ENCODE measurements around the gene EBLN2. TPM values are rescaled to one million over a fixed set of nuclear protein-coding genes. Genes with fewer than 3 reads are reported as not detected.
A peak's percentile ranks its signal among the peaks of the same experiment; 100 is the strongest.

Gene EBLN2
- total and polyA plus RNA-seq, 8 donors = 0.19 to 28.1 (median 2.0) TPM; not detected in 2

DNA sequence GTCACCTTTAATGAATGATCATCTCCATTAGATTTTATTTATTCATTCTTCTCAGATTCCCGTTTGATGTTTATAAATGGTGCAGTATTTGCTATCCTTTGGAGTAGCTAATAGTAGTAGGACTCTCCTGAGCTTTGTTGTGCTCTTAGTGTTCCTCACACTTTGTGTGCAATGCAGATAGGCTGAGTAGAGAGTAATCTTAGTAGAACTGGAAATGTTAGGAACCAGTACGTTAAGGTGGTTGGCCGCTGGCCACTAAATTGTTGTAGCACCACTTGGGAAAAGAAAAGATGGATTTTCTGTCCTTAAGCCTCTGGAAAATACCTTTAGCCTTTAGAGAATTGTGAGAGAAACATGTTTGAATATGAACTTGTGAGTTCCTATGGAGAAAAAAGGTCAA is 19.9 kb upstream of the EBLN2 start:
- H3K4me1 ChIP-seq = peaks cover 13 to 87% (median 57%) of the 10 kb centered on the region in 4 donors
- H3K4me3 ChIP-seq = no peak overlapping the region
- H3K27ac ChIP-seq = peak overlapping the region in 1 of 5 donors; percentile 2
- no peaks in the 10 kb centered on the region for H3K27me3 ChIP-seq
- TF ChIP-seq, protein P1, sequence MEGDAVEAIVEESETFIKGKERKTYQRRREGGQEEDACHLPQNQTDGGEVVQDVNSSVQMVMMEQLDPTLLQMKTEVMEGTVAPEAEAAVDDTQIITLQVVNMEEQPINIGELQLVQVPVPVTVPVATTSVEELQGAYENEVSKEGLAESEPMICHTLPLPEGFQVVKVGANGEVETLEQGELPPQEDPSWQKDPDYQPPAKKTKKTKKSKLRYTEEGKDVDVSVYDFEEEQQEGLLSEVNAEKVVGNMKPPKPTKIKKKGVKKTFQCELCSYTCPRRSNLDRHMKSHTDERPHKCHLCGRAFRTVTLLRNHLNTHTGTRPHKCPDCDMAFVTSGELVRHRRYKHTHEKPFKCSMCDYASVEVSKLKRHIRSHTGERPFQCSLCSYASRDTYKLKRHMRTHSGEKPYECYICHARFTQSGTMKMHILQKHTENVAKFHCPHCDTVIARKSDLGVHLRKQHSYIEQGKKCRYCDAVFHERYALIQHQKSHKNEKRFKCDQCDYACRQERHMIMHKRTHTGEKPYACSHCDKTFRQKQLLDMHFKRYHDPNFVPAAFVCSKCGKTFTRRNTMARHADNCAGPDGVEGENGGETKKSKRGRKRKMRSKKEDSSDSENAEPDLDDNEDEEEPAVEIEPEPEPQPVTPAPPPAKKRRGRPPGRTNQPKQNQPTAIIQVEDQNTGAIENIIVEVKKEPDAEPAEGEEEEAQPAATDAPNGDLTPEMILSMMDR (IDR thresholded peaks at IDR 0.05) = no peak
- TF ChIP-seq POLR2AphosphoS5 (IDR thresholded peaks at IDR 0.05) (no peak), POLR2A (IDR thresholded peaks at IDR 0.05) (no peak), EP300 (IDR thresholded peaks at IDR 0.05) (no peak)
- H3K9me3 ChIP-seq = no peaks in the 10 kb centered on the region
- WGBS, 5 donors = 17 to 26% (median 20%) methylated on average over 3 of the region's 3 CpGs
- DNase-seq = peak; percentile 26 to 46
- intact Hi-C loops (cut with DNase I; ENCODE audit: low total_unique reads) = no loop called here
- H3K36me3 ChIP-seq = no peaks in the 10 kb centered on the region

DNA sequence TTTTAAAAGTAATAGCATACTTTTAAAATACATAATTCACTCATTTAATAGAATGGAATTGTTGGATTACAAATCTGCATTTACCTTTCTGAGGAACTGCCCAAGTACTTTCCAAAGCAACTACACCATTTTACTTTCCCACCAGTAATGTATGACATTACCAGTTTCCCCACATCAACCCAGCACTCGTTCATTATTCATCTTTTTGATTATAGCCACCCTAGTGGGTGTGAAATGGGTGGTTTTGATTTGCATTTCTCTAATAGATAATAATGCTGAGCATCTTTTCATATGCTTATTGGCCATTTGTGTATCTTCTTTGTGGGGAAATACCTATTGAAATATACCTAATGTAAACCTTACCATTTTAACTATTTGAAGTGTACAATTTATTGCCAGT is 18.0 kb upstream of the EBLN2 start:
- Histone ChIP-seq H3K27me3 (no peaks in the 10 kb centered on the region), H3K4me3 (no peak overlapping the region), H3K9me3 (no peaks in the 10 kb centered on the region), H3K36me3 (peaks cover 0 to 9% (median 7%) of the 10 kb centered on the region in 4 donors), H3K27ac (no peak overlapping the region), H3K4me1 (peaks cover 0 to 78% (median 42%) of the 10 kb centered on the region in 4 donors)
- DNase-seq = no peak
- intact Hi-C loops (cut with DNase I; ENCODE audit: low total_unique reads) = no loop called here
- 49 to 81% (median 67%) methylated on average over 1 of the region's 1 CpG for WGBS, 5 donors
- TF ChIP-seq, protein P1 (IDR thresholded peaks at IDR 0.05) = no peak
- no peak for TF ChIP-seq POLR2A (IDR thresholded peaks at IDR 0.05)
- TF ChIP-seq EP300 (IDR thresholded peaks at IDR 0.05) = no peak
- TF ChIP-seq POLR2AphosphoS5 (IDR thresholded peaks at IDR 0.05) = no peak

DNA sequence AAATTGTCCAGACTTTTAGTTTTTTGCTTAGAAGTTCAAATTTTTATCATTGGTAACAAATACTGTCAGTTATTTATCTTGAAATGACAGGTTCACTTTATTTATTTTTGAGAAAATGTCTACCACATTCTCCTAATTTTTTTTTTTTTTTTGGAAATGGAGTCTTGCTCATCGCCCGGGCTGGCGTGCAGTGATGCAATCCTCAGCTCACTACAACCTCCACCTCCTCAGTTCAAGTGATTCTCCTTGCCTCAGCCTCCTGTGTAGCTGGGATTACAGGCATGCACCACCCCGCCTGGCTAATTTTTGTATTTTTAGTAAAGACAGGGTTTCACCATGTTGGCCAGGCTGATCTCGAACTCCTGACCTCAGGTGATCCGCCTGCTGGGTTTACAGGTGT is 16.1 kb upstream of the EBLN2 start:
- H3K4me1 ChIP-seq = peaks cover 0 to 67% (median 33%) of the 10 kb centered on the region in 4 donors
- H3K4me3 ChIP-seq = no peak overlapping the region
- 86 to 96% (median 88%) methylated on average over 6 of the region's 6 CpGs for WGBS, 5 donors
- no peaks in the 10 kb centered on the region for H3K27me3 ChIP-seq
- intact Hi-C loops (cut with DNase I; ENCODE audit: low total_unique reads) = no loop called here
- DNase-seq = no peak
- TF ChIP-seq, protein P1 (IDR thresholded peaks at IDR 0.05) = no peak
- TF ChIP-seq POLR2AphosphoS5 (IDR thresholded peaks at IDR 0.05) = no peak
- TF ChIP-seq POLR2A (IDR thresholded peaks at IDR 0.05) = no peak
- no peak for TF ChIP-seq EP300 (IDR thresholded peaks at IDR 0.05)
- H3K27ac ChIP-seq = no peak overlapping the region
- H3K36me3 ChIP-seq = peaks cover 0 to 22% (median 12%) of the 10 kb centered on the region in 4 donors
- no peaks in the 10 kb centered on the region for H3K9me3 ChIP-seq

DNA sequence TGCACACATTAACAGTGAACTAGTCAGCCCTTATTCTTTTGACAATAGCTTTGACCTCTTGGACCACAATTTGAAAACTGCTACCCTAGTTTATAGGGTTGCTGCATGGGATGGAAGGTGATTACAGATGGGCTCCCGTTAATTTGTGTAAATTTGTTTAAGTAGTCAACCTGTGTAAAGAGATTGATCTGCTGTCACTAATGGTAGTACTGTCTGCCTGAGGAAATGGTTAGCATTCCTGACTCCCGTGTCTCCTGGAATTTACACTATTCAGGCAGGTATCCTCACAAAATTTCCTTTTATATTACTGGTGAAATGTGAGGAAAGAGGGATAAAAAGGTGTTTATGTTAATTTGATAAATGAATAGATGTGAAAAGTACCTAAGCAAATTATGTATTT is 15.3 kb upstream of the EBLN2 start:
- Histone ChIP-seq H3K4me3 (no peak overlapping the region), H3K4me1 (peaks cover 0 to 60% (median 32%) of the 10 kb centered on the region in 4 donors), H3K36me3 (peaks cover 0 to 26% (median 14%) of the 10 kb centered on the region in 4 donors), H3K9me3 (no peaks in the 10 kb centered on the region), H3K27ac (no peak overlapping the region), H3K27me3 (no peaks in the 10 kb centered on the region)
- 38 to 49% (median 45%) methylated on average over 2 of the region's 2 CpGs for WGBS, 5 donors
- intact Hi-C loops (cut with DNase I; ENCODE audit: low total_unique reads) = no loop called here
- TF ChIP-seq, protein P1 (IDR thresholded peaks at IDR 0.05) = no peak
- no peak for TF ChIP-seq POLR2AphosphoS5 (IDR thresholded peaks at IDR 0.05)
- TF ChIP-seq EP300 (IDR thresholded peaks at IDR 0.05) = no peak
- TF ChIP-seq POLR2A (IDR thresholded peaks at IDR 0.05) = no peak
- DNase-seq = no peak

All from stomach (tissue), 9 donors.